Retinal pigment epithelial cell (primary cell): ENCODE data around the gene RRBP1.

Source experiments
- DNase-seq: peaks from one replicate; pipeline ENCODE4 v3.0.0-alpha.2; 2010; ENCODE audit warnings: low read depth
- H3K4me3 ChIP-seq: 2 replicates; pipeline ENCODE4 v1.5.1; 2011; ENCODE audit warnings: mild to moderate bottlenecking, low read length, control low read depth, moderate library complexity
- TF ChIP-seq, protein P1 (sequence below): conservative IDR thresholded peaks from 2 replicates; pipeline ENCODE4 v1.5.1; 2011; ENCODE audit warnings: low read depth, low read length, control low read depth, inconsistent platforms

RRBP1 gene

DNA sequence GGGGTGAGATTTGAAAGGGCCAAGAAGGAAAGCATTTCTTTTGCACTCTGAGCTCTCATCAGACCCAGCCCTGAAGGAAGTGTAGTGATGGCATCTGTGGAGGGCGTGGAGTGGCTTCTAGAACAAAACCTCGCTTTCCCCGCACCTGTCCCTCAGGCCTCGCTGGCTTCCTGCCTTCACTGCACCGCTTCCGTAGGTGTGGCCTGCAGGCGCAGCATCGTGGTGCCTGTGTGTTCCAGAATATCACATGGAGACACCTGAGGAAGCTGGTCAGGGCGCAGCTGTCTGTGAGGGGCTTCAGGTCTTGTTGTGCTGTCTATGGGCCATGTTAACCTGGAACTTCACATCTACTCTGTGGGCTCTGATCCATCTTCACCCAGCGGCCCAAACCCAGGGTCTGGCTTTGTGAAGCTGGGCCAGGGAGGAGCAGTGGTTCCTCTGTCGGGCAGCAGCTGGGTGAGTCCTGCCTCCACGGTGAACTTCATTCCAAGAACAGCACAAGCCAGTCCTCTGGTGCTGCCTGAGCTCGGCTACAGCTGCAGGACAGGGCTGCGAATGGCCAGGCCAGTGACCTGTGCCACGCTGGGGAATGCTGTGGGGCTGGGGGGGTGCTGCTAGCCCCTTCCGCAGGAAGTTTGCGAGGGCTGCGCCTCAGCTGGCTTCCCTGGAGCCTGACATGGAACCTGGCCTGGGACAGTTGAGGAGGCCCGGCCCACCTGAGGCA, 71.3 kb downstream of the RRBP1 start:
- TF ChIP-seq, protein P1, sequence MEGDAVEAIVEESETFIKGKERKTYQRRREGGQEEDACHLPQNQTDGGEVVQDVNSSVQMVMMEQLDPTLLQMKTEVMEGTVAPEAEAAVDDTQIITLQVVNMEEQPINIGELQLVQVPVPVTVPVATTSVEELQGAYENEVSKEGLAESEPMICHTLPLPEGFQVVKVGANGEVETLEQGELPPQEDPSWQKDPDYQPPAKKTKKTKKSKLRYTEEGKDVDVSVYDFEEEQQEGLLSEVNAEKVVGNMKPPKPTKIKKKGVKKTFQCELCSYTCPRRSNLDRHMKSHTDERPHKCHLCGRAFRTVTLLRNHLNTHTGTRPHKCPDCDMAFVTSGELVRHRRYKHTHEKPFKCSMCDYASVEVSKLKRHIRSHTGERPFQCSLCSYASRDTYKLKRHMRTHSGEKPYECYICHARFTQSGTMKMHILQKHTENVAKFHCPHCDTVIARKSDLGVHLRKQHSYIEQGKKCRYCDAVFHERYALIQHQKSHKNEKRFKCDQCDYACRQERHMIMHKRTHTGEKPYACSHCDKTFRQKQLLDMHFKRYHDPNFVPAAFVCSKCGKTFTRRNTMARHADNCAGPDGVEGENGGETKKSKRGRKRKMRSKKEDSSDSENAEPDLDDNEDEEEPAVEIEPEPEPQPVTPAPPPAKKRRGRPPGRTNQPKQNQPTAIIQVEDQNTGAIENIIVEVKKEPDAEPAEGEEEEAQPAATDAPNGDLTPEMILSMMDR, result no peak
- no peak for DNase-seq
- H3K4me3 ChIP-seq, result no peak overlapping the region

DNA sequence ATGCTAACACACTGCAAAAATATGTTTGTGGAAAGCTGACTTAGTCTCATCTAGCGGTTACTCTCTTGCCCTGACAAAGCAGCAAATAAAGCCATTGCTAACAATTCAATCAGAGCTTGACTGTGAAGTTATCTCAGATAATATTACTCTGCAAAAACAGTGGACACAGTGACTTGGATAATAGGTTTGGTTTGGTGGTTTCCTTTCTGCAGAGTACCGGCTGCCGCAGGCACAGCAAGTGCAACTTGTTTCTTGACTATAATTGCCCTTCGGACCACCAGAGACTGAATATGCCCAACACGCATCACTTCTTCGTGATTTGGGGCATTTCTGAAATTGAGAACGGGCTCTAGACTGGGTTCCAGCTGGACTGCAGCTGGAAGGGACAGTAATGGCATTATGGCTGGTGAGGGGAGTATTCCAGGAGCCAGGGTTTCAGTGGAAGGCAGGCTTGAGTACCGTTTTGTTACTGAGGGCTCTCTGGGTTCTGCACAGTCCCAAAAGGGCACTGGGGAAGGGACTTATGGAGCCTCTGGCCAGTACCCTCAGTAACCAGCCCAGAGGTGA, 72.1 kb downstream of the RRBP1 start:
- H3K4me3 ChIP-seq, result no peak overlapping the region
- TF ChIP-seq, protein P1, result no peak
- DNase-seq, result no peak

DNA sequence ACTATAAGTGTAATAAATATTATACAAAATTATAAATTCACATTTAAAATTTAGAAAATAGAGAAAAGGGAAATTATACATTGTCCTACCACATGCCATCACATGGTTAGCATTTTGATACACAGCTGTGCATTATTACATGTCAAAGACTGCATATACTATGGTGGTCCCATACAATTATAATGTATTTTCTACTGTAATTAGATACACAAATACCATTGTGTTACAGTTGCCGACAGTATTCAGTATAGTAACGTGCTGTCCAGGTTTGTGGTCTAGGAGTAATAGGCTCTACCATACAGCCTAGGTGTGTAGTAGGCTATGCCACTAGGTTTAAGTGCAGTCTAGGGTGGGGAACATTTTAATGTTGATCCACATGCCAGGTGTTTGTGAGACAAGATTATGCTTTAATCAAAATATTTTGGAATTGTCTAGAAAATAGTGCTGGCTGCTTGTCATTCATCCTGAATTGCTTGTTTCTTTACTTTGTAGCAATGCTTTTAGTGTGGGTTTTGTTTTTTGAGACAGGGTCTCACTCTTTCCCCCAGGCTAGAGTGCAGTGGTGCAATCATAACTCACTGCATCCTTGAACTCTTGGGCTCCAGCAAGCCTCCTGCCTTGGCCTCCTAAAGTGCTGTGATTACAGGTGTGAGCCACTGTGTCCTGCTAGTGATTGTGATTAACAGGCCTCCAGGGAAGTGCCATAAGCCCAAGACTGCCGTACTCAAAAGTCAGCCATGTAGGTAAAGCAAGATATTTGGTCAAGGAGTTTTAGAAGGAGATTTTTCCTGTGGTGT, 73.1 kb downstream of the RRBP1 start:
- H3K4me3 ChIP-seq, result no peak overlapping the region
- TF ChIP-seq, protein P1, result no peak
- DNase-seq, result no peak

DNA sequence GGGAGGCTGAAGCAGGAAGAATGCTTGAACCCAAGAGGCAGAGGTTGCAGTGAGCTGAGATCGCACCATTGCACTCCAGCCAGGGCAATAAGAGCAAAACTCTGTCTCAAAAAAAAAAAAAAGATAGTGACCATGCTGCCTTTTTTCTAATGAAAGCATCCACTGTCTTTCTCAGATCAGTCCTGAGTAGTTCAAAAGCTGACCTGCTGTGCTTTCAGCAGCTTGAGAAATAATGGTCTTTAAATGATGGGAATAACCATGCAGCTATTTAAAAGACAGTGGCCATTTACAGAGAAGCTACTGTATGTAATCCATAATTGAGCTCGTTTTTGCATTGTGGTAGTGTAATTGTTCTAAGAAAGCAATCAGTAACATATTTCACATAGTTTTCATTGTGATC, 76.0 kb downstream of the RRBP1 start:
- TF ChIP-seq, protein P1, result no peak
- DNase-seq, result no peak
- H3K4me3 ChIP-seq, result no peak overlapping the region

DNA sequence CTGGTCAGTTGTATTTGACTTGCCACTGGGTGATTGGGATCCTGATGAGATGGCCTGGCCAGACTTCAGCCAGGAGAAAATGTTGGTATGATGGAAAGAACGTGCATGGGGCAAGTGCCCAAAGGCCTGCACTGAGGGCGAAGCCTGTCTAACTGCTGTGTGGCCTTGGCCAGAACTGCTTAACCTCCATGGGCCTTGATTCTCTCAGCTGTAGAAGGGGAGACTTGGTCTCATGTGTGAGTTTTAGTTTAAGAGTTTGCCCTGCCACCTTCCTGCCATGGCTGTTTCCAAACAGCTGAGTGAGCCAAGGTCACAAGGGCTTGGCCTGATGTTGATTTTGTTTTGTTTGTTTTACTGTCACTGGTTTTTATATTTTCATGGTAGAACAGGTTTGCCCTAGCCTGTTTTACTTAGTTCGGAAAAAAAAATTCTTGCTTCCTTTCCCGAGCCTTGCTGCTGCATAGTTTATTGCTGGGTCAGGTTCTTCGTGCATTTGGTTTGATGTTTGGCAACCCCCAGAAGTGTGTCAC, 76.8 kb downstream of the RRBP1 start:
- DNase-seq, result no peak
- H3K4me3 ChIP-seq, result no peak overlapping the region
- TF ChIP-seq, protein P1, result no peak

DNA sequence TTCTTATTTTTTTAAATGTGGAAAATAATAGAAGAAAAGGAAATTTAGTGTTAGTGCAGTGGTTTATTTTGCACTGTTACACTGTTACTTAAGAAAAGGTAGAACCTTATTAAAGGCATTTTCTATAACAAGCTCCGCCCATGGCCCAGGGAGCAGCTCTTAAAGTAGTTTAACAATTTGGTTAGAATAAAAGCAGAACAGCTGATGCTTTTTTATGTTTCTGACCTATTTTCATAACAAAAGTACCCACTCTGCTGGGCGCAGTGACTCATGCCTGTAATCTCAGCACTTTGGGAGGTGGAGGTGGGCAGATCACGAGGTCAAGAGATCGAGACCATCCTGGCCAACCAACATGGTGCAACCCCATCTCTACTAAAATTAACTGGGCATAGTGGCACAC, 79.5 kb downstream of the RRBP1 start:
- DNase-seq, result no peak
- TF ChIP-seq, protein P1, result no peak
- H3K4me3 ChIP-seq, result no peak overlapping the region
